ENCODE data around the gene CCDC7.
"Not testable (repeated sequence)": the region's sequence is repeated elsewhere in the genome, so short reads cannot be mapped to it uniquely, and the experiment has no call there.

- TF ChIP-seq RAD21 (IDR thresholded peaks at IDR 0.05; ENCODE audit: low read length); CTCF (IDR thresholded peaks at IDR 0.05); ELF1 (IDR thresholded peaks at IDR 0.05); USF2 (IDR thresholded peaks at IDR 0.05; ENCODE audit: borderline replicate concordance, low read depth, low read length); POLR2AphosphoS5 (IDR thresholded peaks at IDR 0.05; ENCODE audit: low read depth, low read length); GABPA (IDR thresholded peaks at IDR 0.05; ENCODE audit: low read depth); RCOR1 (IDR thresholded peaks at IDR 0.05; ENCODE audit: low read length); JUND (IDR thresholded peaks at IDR 0.05); ZBTB33 (IDR thresholded peaks at IDR 0.05; ENCODE audit: borderline replicate concordance, low read depth); RFX5 (IDR thresholded peaks at IDR 0.05; ENCODE audit: low read length): not testable (repeated sequence)
- TF ChIP-seq, protein P1, sequence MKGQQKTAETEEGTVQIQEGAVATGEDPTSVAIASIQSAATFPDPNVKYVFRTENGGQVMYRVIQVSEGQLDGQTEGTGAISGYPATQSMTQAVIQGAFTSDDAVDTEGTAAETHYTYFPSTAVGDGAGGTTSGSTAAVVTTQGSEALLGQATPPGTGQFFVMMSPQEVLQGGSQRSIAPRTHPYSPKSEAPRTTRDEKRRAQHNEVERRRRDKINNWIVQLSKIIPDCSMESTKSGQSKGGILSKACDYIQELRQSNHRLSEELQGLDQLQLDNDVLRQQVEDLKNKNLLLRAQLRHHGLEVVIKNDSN (IDR thresholded peaks at IDR 0.05; ENCODE audit: borderline replicate concordance, low read depth) = not testable (repeated sequence)
- TF ChIP-seq, protein P2, sequence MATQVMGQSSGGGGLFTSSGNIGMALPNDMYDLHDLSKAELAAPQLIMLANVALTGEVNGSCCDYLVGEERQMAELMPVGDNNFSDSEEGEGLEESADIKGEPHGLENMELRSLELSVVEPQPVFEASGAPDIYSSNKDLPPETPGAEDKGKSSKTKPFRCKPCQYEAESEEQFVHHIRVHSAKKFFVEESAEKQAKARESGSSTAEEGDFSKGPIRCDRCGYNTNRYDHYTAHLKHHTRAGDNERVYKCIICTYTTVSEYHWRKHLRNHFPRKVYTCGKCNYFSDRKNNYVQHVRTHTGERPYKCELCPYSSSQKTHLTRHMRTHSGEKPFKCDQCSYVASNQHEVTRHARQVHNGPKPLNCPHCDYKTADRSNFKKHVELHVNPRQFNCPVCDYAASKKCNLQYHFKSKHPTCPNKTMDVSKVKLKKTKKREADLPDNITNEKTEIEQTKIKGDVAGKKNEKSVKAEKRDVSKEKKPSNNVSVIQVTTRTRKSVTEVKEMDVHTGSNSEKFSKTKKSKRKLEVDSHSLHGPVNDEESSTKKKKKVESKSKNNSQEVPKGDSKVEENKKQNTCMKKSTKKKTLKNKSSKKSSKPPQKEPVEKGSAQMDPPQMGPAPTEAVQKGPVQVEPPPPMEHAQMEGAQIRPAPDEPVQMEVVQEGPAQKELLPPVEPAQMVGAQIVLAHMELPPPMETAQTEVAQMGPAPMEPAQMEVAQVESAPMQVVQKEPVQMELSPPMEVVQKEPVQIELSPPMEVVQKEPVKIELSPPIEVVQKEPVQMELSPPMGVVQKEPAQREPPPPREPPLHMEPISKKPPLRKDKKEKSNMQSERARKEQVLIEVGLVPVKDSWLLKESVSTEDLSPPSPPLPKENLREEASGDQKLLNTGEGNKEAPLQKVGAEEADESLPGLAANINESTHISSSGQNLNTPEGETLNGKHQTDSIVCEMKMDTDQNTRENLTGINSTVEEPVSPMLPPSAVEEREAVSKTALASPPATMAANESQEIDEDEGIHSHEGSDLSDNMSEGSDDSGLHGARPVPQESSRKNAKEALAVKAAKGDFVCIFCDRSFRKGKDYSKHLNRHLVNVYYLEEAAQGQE (IDR thresholded peaks at IDR 0.05; ENCODE audit: low read depth, low read length) = not testable (repeated sequence)
- TF ChIP-seq, protein P3, sequence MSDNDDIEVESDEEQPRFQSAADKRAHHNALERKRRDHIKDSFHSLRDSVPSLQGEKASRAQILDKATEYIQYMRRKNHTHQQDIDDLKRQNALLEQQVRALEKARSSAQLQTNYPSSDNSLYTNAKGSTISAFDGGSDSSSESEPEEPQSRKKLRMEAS (IDR thresholded peaks at IDR 0.05; ENCODE audit: low read depth) = not testable (repeated sequence)
Observed at GRCh38 chr10:32494562-32494961, 48.6 kb downstream of the CCDC7 start.

Measured in SK-N-SH (cell line).